Testis (tissue), 3 donors: ENCODE results near the gene ERMN. TPM values are rescaled to one million over a fixed set of nuclear protein-coding genes. Genes with fewer than 3 reads are reported as not detected.

Source experiments
- DNase-seq: peaks from one replicate; pipeline ENCODE4 v3.0.0-alpha.2; 2019
- H3K27ac ChIP-seq, 2 donors: fragments of 200-600 bp; sonication (generic); one replicate each; pipeline ENCODE4 v1.5.1; 2019
- H3K27me3 ChIP-seq: fragments of 200-600 bp; sonication (generic); one replicate; pipeline ENCODE4 v1.5.1; 2019
- H3K36me3 ChIP-seq: fragments of 200-600 bp; sonication (generic); one replicate; pipeline ENCODE4 v1.5.1; 2017; ENCODE audit warnings: low read depth; ENCODE audit errors: missing control alignments
- H3K4me1 ChIP-seq: fragments of 200-600 bp; sonication (generic); one replicate; pipeline ENCODE4 v1.5.1; 2019
- H3K4me3 ChIP-seq, 2 donors: fragments of 200-600 bp; sonication (generic); one replicate each; pipeline ENCODE4 v1.5.1; 2017 to 2019
- H3K9me3 ChIP-seq: fragments of 200-600 bp; sonication (generic); one replicate; pipeline ENCODE4 v1.5.1; 2017
- POLR2A ChIP-seq: fragments of 450-650 bp; IDR thresholded peaks from one replicate; pipeline ENCODE4 v1.6.1; 2017; ENCODE audit warnings: antibody characterized with exemption, mild to moderate bottlenecking, moderate library complexity
- WGBS, 2 donors: methylation state at CpG; one replicate each; pipeline ENCODE4 v1.1.5; 2018; 5-methylcytosine and 5-hydroxymethylcytosine counted together
- intact Hi-C: fragments of 100-400 bp; cut with DNase I; formaldehyde crosslinking; loops from one replicate; pipeline ENCODE4 v1.15.1; 2023; ENCODE audit warnings: low total_unique reads
- polyA plus RNA-seq: library from polyadenylated mRNA; stranded (reverse); fragments of 350-450 nt; fragmentation: Illumina TruSeq; extraction: RNeasy Lipid Tissue Mini Kit (QIAGEN cat#74804); gene quantifications from one replicate; pipeline ENCODE4 v1.2.3, GENCODE V29; 2014; ENCODE audit warnings: low read depth, low replicate concordance; ENCODE audit not compliant: insufficient read depth
- total RNA-seq, 2 donors: library from RNA; depleted of rRNA; stranded (reverse); fragments of >200 nt; gene quantifications; one replicate each; pipeline ENCODE4 v1.2.3, GENCODE V29; 2016
- TF ChIP-seq, protein P1 (sequence below), 3 experiments: fragments of 450-650 bp in 2 of 3; fragments of 200-600 bp in 1 of 3; sonication (generic) in 1 of 3; IDR thresholded peaks; one replicate each; pipeline ENCODE4 v1.5.1; 2016 to 2019; ENCODE audit warnings: antibody characterized with exemption in 3 of 3, mild to moderate bottlenecking in 2 of 3, moderate library complexity in 1 of 3

ERMN gene
- total and polyA plus RNA-seq, 3 donors from 2014 or later, result 0.44 to 1.6 (median 1.1) TPM

DNA sequence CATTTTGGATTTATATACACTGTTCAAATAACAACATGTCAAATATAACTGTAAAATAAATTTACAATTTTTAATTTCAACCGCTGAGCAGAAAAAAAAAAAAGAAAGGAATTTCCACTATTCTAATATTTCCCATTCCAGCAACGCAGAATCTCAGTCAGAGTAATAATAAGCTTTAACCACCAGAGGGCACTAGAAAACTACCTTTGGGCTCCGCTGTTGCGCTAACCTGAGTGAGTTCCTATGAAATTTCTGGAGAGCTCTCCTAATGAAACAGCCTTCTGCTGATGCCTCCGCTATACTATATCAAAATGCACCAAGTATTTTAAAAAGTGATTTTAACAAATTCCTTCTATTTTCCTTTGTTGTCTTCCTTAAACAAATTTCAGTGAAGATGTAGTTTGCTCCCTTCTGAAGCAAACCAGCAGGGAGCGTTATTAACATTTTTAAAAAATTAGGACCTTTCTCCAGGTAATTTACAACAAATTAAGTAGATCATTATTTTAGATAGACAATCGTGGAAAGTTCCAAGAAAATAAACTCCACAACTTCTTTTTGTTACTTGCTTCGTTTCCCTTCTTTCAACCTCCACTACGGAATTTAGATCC is 23.0 kb downstream of the ERMN start:
- TF ChIP-seq, protein P1, sequence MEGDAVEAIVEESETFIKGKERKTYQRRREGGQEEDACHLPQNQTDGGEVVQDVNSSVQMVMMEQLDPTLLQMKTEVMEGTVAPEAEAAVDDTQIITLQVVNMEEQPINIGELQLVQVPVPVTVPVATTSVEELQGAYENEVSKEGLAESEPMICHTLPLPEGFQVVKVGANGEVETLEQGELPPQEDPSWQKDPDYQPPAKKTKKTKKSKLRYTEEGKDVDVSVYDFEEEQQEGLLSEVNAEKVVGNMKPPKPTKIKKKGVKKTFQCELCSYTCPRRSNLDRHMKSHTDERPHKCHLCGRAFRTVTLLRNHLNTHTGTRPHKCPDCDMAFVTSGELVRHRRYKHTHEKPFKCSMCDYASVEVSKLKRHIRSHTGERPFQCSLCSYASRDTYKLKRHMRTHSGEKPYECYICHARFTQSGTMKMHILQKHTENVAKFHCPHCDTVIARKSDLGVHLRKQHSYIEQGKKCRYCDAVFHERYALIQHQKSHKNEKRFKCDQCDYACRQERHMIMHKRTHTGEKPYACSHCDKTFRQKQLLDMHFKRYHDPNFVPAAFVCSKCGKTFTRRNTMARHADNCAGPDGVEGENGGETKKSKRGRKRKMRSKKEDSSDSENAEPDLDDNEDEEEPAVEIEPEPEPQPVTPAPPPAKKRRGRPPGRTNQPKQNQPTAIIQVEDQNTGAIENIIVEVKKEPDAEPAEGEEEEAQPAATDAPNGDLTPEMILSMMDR (IDR thresholded peaks at IDR 0.05), result peak; percentile 54 to 86 (median 71)
- TF ChIP-seq POLR2A, result no peak
- peak; percentile 45 for DNase-seq
- no peaks in the 10 kb centered on the region for H3K9me3 ChIP-seq
- H3K4me1 ChIP-seq, result no peaks in the 10 kb centered on the region
- intact Hi-C loops, result no loop called here
- no peaks in the 10 kb centered on the region for H3K36me3 ChIP-seq
- no peak overlapping the region for H3K4me3 ChIP-seq
- no peaks in the 10 kb centered on the region for H3K27me3 ChIP-seq
- WGBS, 2 donors, result 25 to 26% methylated on average over 9 of the region's 9 CpGs
- H3K27ac ChIP-seq, result no peak overlapping the region

DNA sequence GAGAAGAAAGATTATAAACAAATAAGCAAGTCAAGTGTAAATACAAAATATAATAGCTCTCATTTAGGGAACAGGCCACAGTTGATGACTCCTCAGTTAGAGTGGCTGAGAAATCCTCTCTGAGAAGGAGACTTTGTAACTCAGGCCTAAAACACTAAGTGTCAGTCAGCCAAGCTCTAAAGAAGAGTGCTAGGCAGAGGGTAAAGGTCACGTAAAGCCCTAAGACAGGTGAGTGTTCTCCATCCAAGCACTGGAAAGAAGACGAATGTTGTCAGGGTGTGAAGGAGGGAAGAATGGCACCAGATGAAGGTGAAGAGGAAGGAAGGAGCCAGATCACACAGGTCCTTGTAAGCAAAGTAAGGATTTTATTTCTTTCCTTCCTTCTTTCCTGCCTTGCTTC is 24.3 kb downstream of the ERMN start:
- no peaks in the 10 kb centered on the region for H3K36me3 ChIP-seq
- WGBS, 2 donors, result 86 to 93% methylated on average over 2 of the region's 2 CpGs
- no peaks in the 10 kb centered on the region for H3K27me3 ChIP-seq
- no peaks in the 10 kb centered on the region for H3K4me1 ChIP-seq
- H3K9me3 ChIP-seq, result no peaks in the 10 kb centered on the region
- TF ChIP-seq, protein P1 (IDR thresholded peaks at IDR 0.05), result no peak
- no peak for TF ChIP-seq POLR2A
- no peak for DNase-seq
- H3K4me3 ChIP-seq, result no peak overlapping the region
- H3K27ac ChIP-seq, result no peak overlapping the region
- intact Hi-C loops, result no loop called here

DNA sequence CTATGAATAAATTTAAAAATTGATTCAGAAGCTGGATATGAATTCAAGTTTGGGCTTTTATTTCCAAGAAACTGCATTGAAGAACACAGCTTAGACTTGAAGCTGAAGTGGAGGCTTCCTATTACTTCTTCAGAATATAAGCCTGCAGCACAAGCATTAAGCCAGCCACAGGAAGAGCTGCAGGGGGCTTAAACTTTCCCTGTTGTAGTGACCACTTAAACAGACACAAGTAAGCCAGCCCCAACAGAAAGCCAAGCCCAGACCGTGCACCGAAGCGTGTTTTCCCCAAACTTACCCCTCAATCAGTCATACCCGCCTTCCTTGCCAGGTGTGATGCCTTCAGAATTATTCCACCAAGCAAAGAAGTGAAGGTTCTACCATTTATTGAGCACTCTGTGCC is 28.7 kb downstream of the ERMN start:
- Histone ChIP-seq H3K9me3 (no peaks in the 10 kb centered on the region), H3K27ac (no peak overlapping the region), H3K4me1 (no peaks in the 10 kb centered on the region), H3K27me3 (no peaks in the 10 kb centered on the region), H3K4me3 (no peak overlapping the region), H3K36me3 (no peaks in the 10 kb centered on the region)
- 90 to 91% methylated on average over 4 of the region's 4 CpGs for WGBS, 2 donors
- intact Hi-C loops, result no loop called here
- no peak for DNase-seq
- no peak for TF ChIP-seq POLR2A
- TF ChIP-seq, protein P1 (IDR thresholded peaks at IDR 0.05), result no peak

GRCh38 chr2:157296490-157296889 is 29.1 kb downstream of the ERMN start:
- intact Hi-C loops, result no loop called here
- no peaks in the 10 kb centered on the region for H3K9me3 ChIP-seq
- no peak overlapping the region for H3K4me3 ChIP-seq
- no peaks in the 10 kb centered on the region for H3K4me1 ChIP-seq
- H3K27ac ChIP-seq, result no peak overlapping the region
- 44 to 45% methylated on average over 1 of the region's 1 CpG for WGBS, 2 donors
- DNase-seq, result no peak
- H3K36me3 ChIP-seq, result no peaks in the 10 kb centered on the region
- no peaks in the 10 kb centered on the region for H3K27me3 ChIP-seq
- TF ChIP-seq POLR2A, result no peak
- TF ChIP-seq, protein P1 (IDR thresholded peaks at IDR 0.05), result no peak

DNA sequence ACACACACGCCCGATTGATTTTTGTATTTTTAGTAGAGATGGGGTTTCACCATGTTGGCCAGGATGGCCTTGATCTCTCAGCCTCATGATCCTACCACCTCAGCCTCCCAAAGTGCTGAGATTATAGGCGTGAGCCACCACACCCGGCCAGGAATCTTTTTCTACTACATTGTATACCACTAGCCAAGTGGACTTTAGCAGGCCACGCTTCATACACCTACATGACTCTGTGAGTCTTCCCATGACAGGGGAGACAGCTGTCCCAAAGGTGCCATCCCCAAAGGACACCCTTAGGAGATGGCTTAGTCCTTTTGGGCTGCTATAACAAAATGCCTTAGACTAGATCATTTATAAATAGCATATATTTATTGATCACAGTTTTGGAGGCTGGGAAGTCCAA is 32.8 kb downstream of the ERMN start:
- intact Hi-C loops, result no loop called here

More for the DNA sequence above, 32.8 kb downstream of the ERMN start:
- TF ChIP-seq, protein P1 (IDR thresholded peaks at IDR 0.05), result no peak
- no peak for TF ChIP-seq POLR2A
- no peaks in the 10 kb centered on the region for H3K36me3 ChIP-seq
- no peaks in the 10 kb centered on the region for H3K27me3 ChIP-seq
- whole genome bisulfite sequencing, 2 donors, result 95 to 96% methylated on average over 5 of the region's 5 CpGs
- no peak overlapping the region for H3K27ac ChIP-seq
- no peaks in the 10 kb centered on the region for H3K4me1 ChIP-seq
- H3K9me3 ChIP-seq, result no peaks in the 10 kb centered on the region
- DNase-seq, result no peak
- no peak overlapping the region for H3K4me3 ChIP-seq
